Measurements from ENCODE around the gene SIL1.
"Not testable (repeated sequence)": the region's sequence is repeated elsewhere in the genome, so short reads cannot be mapped to it uniquely, and the experiment has no call there.

The SIL1 gene

DNA sequence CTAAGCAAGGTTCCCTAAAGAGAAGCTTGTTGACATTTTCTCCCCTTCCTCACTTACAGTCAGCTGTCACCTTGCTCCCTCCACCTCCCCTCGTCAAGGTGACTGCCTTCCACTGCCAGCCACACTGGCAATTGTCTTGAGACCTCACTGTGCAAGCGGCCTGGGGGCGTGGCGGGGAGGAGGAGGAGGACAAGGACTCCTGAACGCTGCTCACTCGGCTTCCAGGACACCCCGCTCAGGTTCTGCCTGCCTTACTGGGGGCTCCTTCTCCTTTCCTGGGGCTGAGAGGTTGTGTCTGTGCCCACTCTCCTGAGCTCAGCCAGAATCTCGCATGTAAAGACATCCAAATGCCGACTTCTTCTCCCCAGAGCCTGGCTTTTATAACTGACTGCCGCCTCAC, 262.7 kb downstream of the SIL1 start:
- no peak for DNase-seq

GRCh38 chr5:138934971-138935370, 263.2 kb downstream of the SIL1 start:
- no peak for DNase-seq

DNA sequence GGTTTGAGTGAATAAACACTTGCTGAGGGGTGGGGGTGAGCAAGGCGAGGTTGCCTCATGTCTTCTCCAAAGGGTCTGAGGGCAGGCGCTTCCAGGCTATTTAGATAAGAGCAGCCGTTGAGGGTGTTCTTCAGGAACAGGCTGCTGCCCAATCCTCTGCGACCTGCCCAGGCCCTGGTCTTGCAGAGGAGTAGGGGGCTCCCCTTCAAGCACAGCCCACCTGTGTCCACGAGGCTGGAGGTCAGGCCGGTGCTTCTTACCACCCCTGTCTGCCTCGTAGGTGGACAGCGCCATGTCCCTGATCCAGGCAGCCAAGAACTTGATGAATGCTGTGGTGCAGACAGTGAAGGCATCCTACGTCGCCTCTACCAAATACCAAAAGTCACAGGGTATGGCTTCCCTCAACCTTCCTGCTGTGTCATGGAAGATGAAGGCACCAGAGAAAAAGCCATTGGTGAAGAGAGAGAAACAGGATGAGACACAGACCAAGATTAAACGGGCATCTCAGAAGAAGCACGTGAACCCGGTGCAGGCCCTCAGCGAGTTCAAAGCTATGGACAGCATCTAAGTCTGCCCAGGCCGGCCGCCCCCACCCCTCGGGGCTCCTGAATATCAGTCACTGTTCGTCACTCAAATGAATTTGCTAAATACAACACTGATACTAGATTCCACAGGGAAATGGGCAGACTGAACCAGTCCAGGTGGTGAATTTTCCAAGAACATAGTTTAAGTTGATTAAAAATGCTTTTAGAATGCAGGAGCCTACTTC, 264.5 kb downstream of the SIL1 start:
- DNase-seq = no peak

DNA sequence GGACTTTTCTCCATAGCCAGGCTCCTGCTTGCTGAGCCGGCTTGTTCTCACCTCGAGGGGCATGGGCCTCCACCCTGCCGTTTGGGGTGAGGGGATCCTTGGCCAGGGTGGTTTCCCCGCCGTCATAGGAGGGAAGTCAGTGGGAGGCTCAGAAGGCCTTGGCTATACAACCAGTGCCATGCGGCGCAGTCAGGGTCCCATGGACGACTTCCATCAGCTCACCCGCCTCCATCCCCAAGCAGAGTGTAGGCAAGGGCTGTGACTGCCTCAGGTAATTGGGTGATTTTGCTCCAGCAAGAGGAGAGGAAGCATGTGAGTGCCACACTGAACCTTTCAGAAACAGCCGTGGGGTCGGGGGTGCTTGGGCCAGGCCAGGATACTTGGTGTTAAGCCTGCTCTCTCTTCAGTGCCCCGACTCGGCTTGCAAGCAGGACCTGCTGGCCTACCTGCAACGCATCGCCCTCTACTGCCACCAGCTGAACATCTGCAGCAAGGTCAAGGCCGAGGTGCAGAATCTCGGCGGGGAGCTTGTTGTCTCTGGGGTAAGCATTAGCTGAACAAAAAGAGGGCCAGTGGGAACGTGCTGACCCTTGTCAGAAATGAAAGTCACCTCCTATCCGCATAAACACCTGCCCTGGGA, 265.9 kb downstream of the SIL1 start:
- no peak for DNase-seq

DNA sequence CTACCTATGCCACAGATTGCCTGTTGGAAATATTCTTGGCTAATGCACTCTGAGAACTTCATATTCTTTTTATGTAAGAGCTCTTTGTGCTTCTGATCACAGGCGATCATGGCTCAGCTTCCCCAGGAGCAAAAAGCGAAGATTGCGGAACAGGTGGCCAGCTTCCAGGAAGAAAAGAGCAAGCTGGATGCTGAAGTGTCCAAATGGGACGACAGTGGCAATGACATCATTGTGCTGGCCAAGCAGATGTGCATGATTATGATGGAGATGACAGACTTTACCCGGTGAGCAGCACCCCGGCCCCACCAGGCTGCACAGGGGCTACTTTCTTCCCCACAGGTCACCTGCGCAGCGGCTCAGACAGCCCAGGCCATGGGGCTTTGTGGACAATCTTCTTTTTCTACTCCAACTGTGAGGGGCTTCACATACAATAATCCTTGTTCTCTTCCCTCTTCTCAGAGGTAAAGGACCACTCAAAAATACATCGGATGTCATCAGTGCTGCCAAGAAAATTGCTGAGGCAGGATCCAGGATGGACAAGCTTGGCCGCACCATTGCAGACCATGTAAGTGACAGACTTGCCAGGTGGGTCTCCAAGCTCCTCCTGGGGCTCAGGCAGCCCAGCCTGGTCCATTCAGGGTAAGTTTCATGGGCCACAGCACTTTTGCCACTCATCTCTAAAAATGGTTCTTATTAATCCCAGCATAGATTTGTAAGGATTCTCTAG, 267.6 kb downstream of the SIL1 start:
- DNase-seq = no peak

DNA sequence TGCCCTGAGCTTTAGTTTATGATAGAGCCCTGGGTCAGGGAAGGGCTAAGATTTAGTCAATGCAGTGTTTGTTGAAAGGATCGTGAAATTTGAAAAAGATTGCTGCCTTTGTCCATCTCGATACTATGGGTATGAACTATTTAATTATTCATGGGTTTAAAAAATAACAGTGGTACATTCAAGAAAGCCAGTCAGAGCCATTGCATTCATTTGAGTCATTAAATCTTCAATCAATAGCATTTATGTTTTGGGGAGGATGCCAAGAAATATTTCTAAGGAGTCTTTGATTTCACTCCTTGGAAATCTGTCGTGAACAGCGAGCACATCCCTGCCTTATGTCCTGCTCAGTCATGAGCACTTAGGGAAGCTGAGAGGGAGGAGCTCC, 268.6 kb downstream of the SIL1 start:
- DNase-seq = no peak

- no peak for DNase-seq
Measured at GRCh38 chr5:138927979-138928378, 270.2 kb downstream of the SIL1 start.

- no peak for DNase-seq
Measured at GRCh38 chr5:138927544-138927943, 270.6 kb downstream of the SIL1 start.

DNA sequence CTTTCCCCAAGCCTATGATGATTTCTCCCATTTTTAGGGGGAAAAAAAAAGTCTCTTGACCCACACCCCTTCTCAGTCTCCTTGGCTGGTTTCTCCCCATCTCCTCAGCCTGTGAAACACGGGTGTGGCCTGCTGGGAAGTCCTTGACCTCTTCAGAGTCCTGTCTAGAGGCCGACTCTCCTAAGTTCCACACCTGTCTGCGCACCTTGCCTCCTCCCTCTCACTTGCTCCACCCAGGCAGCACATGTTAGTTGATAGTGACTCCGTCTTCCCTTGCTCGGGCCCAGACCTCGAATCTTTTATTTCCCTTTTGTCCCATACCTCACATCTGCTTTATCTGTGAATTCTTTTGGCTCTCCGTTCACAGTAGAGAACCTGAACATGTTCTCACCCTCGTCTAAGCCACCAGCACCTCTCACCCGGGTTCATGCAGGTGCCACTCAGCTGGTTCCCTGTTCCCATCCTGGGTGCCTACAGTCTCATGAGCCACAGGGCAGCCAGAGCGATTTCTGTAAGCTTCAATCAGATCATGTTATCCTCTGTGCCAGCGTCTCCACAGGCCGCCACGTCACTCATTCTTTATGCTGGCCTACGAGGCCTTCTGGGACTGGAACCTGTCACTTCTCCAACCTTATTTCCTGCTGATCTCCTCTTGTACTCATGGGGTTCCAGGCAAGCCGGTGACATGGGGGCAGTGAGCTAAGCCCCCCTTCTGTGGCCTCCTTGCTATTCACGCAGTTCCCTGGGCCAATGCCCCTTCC, 271.3 kb downstream of the SIL1 start:
- no peak for DNase-seq

GRCh38 chr5:138926257-138926656, 271.9 kb downstream of the SIL1 start:
- no peak for DNase-seq

DNA sequence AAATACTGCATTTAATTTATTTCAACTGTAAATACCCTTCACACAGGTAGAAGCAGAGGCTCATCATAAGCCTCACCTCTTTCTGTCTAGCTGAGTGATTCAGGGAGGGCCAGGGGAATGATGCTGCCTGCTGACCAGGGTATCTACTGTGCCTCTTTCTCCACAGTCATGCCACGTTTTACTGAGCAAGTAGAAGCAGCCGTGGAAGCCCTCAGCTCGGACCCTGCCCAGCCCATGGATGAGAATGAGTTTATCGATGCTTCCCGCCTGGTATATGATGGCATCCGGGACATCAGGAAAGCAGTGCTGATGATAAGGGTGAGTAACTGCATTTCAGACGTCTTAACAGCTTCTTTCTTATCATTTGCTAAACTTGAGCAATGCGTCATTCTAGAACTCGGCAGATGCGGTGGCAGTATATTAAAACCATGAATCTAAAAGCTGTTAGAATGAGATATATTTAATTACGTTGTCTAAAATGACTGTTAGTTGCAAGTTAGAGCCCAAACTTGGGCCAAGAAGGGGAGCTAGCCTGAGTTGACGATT, 273.0 kb downstream of the SIL1 start:
- DNase-seq = no peak

DNA sequence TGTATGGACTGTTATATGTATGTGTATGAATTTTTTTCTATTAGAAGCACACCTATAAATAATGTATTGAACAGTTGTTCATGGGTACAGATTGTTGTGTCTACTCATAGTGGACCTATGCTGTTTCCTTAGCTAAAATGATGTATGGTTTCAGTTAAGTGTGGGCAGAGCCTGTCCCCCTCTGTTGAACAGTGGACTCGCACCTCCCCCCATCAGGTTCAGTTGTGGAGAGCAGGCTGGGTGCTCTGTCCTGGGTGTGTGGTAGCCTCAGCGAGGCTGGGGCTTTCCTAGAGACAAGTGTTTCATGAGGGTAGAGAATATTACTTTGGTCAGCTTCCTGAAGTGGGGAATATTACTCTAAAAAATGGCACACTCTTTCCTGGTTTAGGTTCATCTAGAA, 275.7 kb downstream of the SIL1 start:
- no peak for DNase-seq

DNA sequence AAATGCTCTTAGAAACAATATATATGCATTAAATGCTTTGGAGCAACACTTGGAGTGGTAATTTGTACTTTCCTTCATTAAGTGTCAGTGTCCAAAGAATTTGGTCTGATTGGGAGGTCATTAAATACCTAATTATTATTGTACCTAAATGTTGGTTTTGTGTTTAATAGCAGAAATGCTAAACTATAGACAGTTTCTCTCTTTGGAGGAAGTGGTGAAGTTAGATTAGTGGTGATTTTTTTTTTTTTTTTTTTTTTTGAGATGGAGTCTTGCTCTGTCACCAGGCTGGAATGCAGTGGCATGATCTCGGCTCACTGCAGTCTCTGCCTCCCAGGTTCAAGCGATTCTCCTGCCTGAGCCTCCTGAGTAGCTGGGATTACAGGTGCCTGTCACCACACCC, 276.8 kb downstream of the SIL1 start:
- DNase-seq = not testable (repeated sequence)

DNA sequence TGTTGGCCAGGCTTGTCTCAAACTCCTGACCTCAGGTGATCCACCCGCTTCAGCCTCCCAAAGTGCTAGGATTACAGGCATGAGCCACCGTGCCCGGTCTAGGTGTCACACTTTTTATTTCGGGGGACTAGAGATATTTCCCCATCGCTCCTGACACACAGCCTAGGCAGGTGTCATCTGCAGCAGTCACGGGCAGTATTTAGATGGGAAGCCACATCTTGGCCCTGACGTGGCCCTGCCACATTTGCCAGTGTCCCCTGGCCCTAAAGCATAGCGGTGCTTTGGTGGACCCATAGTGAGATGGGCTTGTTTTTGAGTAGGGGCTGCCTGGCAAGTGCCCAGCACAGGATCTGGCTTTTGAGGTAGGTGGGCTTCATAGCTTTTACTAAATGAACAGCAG, 278.0 kb downstream of the SIL1 start:
- no peak for DNase-seq

DNA sequence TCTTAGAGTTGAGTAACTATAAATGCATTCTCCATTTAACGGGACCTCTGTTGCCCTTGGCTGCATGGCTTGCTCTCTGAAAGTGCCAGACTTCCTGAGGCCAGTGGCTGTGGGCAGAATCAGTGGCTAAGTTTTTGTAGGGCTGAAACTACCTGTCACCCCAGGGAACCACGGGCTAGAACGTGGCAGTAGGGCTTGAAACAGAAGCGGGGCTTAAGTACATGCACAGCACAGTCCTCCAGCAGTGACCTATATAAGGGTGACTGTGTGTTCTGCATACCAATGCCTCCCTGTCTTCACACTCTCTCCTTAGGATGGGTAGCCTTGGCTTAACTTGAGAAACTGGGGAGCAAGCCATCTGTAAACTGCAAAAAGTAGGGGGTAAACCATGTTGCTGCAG, 279.5 kb downstream of the SIL1 start:
- DNase-seq = no peak

DNA sequence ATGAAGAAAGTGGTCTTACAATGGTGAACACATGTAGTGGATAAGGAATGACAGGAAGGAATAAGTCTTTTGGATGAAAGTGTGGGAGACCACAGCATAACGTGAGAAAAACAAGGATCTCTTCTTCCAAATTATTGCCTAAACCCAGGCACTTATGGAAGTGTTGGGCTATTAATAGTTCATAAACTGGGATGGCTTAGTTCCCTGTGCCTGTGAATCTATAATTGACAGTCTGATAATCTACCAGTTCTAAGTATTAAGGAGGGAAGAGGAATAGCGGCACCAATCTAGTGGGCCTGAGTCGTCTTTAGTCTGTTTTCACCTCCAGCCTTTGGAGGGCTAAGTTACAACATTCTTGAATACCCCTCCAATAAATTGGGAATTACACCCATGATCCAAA, 283.8 kb downstream of the SIL1 start:
- no peak for DNase-seq

GRCh38 chr5:138913773-138914172, 284.4 kb downstream of the SIL1 start:
- no peak for DNase-seq

GRCh38 chr5:138912093-138912492, 286.1 kb downstream of the SIL1 start:
- DNase-seq = no peak

GRCh38 chr5:138911441-138911840, 286.7 kb downstream of the SIL1 start:
- no peak for DNase-seq

DNA sequence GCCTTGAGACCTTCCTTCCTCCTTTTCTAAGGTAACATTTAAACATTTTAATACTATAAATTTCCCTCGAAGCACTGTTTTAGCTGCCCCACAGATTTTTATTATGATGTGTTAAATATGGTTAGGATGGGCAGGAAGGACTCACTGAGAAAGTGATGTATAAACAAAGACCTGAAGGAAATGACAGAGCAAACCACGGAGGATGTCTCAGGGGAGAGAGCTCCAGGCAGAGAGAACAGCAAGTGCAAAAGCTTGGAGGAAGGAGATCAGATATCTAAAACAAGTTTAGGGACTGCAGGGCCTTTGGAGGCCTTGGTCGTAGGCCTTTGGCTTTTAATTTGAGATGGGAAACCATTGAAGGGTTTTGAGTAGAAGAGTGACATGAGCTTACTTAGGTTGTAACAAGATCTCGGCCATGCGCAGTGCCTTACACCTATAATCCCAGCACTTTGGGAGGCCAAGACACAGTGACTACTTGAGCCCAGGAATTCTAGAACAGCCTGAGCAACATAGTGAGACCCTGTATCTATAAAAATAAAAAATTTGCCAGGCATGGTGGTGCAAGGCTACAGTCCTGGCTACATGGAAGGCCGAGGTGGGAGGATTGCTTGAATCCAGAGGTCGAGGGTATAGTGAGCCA, 287.5 kb downstream of the SIL1 start:
- no peak for DNase-seq

GRCh38 chr5:138909734-138910133, 288.4 kb downstream of the SIL1 start:
- no peak for DNase-seq

GRCh38 chr5:138905541-138905940, 292.6 kb downstream of the SIL1 start:
- DNase-seq = no peak
